Activated CD4-positive, alpha-beta T cell treated with anti-CD3 and anti-CD28 coated beads, Interleukin-2, Interleukin-4, amounts not matched to agents 100 ng/mL and 50 ng/mL, durations not matched to agents 16 hours and 8 hours (primary cell): ENCODE results near the gene MARCO.

Experiments
- DNase-seq: peaks from one replicate; pipeline ENCODE4 v3.0.0-alpha.2; 2020; ENCODE audit warnings: low spot score

The MARCO gene

DNA sequence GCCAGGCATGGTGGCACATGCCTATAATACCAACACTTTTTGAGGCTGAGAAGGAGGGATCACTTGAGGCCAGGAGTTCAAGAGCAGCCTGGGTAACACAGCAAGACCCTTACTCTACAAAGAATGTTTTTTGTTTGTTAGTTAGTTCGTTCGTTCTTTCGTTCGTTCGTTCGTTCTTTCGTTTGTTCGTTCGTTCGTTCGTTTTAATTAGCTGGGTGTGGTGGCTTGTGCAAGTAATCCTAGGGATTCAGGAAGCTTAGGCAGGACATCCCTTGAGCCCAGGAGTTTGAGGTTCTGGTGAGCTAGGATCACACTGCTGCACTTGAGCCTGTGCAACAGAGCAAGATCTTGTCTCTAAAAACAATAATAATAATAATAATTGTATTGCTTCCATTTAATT lies 98.7 kb downstream of the MARCO start:
- DNase-seq, result no peak
